HepG2 (cell line): ENCODE data around the gene NPAS2. TPM values are rescaled to one million over a fixed set of nuclear protein-coding genes. Genes with fewer than 3 reads are reported as not detected.
A peak's percentile ranks its signal among the peaks of the same experiment; 100 is the strongest.

Source experiments
- AKAP8 ChIP-seq: sonication (generic); formaldehyde crosslinking; IDR thresholded peaks from 2 replicates; pipeline ENCODE4 v1.5.1; 2020; ENCODE audit warnings: mild to moderate bottlenecking, missing genetic modification reagents
- ARNT ChIP-seq: fragments of 450-650 bp; IDR thresholded peaks from 2 replicates; pipeline ENCODE4 v1.6.1; 2017
- ARNT2 ChIP-seq: sonication (generic); formaldehyde crosslinking; IDR thresholded peaks from 2 replicates; pipeline ENCODE4 v1.8.0; 2022; ENCODE audit warnings: mild to moderate bottlenecking, low read depth, missing genetic modification reagents, moderate library complexity
- DR1 ChIP-seq: sonication (generic); formaldehyde crosslinking; IDR thresholded peaks from 2 replicates; pipeline ENCODE4 v1.8.0; 2021; ENCODE audit warnings: mild to moderate bottlenecking, missing genetic modification reagents, inconsistent platforms
- IRF2 ChIP-seq: IDR thresholded peaks from 2 replicates; pipeline ENCODE4 v1.6.1; 2018; ENCODE audit warnings: missing genetic modification reagents, missing compliant biosample characterization
- MED13 ChIP-seq: sonication (generic); formaldehyde crosslinking; IDR thresholded peaks from 2 replicates; pipeline ENCODE4 v1.5.0; 2020; ENCODE audit warnings: missing genetic modification reagents
- NFKBIZ ChIP-seq: IDR thresholded peaks from 2 replicates; pipeline ENCODE4 v1.6.1; 2018; ENCODE audit warnings: missing genetic modification reagents, missing compliant biosample characterization
- SALL2 ChIP-seq: sonication (generic); formaldehyde crosslinking; IDR thresholded peaks from 2 replicates; pipeline ENCODE4 v1.8.1; 2023; ENCODE audit warnings: mild to moderate bottlenecking, missing genetic modification reagents, inconsistent platforms
- SP2 ChIP-seq: sonication (generic); formaldehyde crosslinking; IDR thresholded peaks from 2 replicates; pipeline ENCODE4 v1.5.1; 2020; ENCODE audit warnings: mild to moderate bottlenecking, missing genetic modification reagents
- SP4 ChIP-seq: sonication (generic); formaldehyde crosslinking; IDR thresholded peaks from 2 replicates; pipeline ENCODE4 v1.8.1; 2023; ENCODE audit warnings: mild to moderate bottlenecking, missing genetic modification reagents
- SRSF4 ChIP-seq: fragments of 200-400 bp; formaldehyde crosslinking; IDR thresholded peaks from one replicate; pipeline ENCODE4 v1.6.1; 2018; ENCODE audit warnings: mild to moderate bottlenecking, low read depth, low read length, moderate library complexity; ENCODE audit not compliant: poor library complexity, severe bottlenecking
- ZBTB7B ChIP-seq: sonication (generic); formaldehyde crosslinking; IDR thresholded peaks from 2 replicates; pipeline ENCODE4 v1.4.0; 2020; ENCODE audit warnings: missing genetic modification reagents
- ZFP36L1 ChIP-seq: sonication (generic); formaldehyde crosslinking; IDR thresholded peaks from 2 replicates; pipeline ENCODE4 v1.8.0; 2022; ENCODE audit warnings: mild to moderate bottlenecking, missing genetic modification reagents, moderate library complexity
- ZNF12 ChIP-seq: sonication (generic); formaldehyde crosslinking; IDR thresholded peaks from 2 replicates; pipeline ENCODE4 v1.5.0; 2020; ENCODE audit warnings: missing genetic modification reagents
- ZNF510 ChIP-seq: sonication (generic); formaldehyde crosslinking; IDR thresholded peaks from 2 replicates; pipeline ENCODE4 v1.4.0; 2020; ENCODE audit warnings: low read depth, mild to moderate bottlenecking, missing genetic modification reagents
- ZNF549 ChIP-seq: sonication (generic); formaldehyde crosslinking; IDR thresholded peaks from 2 replicates; pipeline ENCODE4 v1.5.0; 2020; ENCODE audit warnings: missing genetic modification reagents
- ZNF598 ChIP-seq: sonication (generic); formaldehyde crosslinking; IDR thresholded peaks from 2 replicates; pipeline ENCODE4 v1.5.1; 2020; ENCODE audit warnings: mild to moderate bottlenecking, missing genetic modification reagents, borderline replicate concordance
- ZNF746 ChIP-seq: sonication (generic); formaldehyde crosslinking; IDR thresholded peaks from 2 replicates; pipeline ENCODE4 v1.8.0; 2022; ENCODE audit warnings: mild to moderate bottlenecking, missing genetic modification reagents
- ZNF775 ChIP-seq: sonication (generic); formaldehyde crosslinking; IDR thresholded peaks from 2 replicates; pipeline ENCODE4 v1.4.0; 2020; ENCODE audit warnings: missing genetic modification reagents, mild to moderate bottlenecking, moderate library complexity, borderline replicate concordance
- polyA plus RNA-seq, 8 experiments: library from polyadenylated mRNA; depleted of rRNA in 3 of 8; stranded (reverse) in 7 of 8; unstranded in 1 of 8; fragments of >200 nt; fragmentation: Illumina TruSeq in 4 of 8; extraction: Trizol in 4 of 8; gene quantifications; 2 replicates each; pipeline versions ENCODE4 v1.2.1 to v1.2.3, GENCODE V29; 2011 to 2016; ENCODE audit warnings: low read depth in 4 of 8, missing spikeins in 1 of 8, mixed read lengths in 1 of 8; ENCODE audit not compliant: insufficient read depth in 1 of 8
- total RNA-seq, 5 experiments: library from RNA; depleted of rRNA; stranded (reverse); fragments of >200 nt; fragmentation: Illumina TruSeq; extraction: Trizol; gene quantifications; 2 replicates each; pipeline ENCODE4 v1.2.3, GENCODE V29; 2016; ENCODE audit warnings: low read depth in 1 of 5
- TF ChIP-seq, protein P1 (sequence below): sonication (generic); formaldehyde crosslinking; IDR thresholded peaks from 2 replicates; pipeline ENCODE4 v1.9.0; 2021; ENCODE audit warnings: missing genetic modification reagents, borderline replicate concordance
- TF ChIP-seq, protein P2 (sequence below): sonication (generic); formaldehyde crosslinking; IDR thresholded peaks from 2 replicates; pipeline ENCODE4 v1.4.0; 2020; ENCODE audit warnings: missing genetic modification reagents
- TF ChIP-seq, protein P3 (sequence below): sonication (generic); formaldehyde crosslinking; IDR thresholded peaks from 2 replicates; pipeline ENCODE4 v1.8.0; 2022; ENCODE audit warnings: missing genetic modification reagents, mild to moderate bottlenecking, borderline replicate concordance
- TF ChIP-seq, protein P4 (sequence below): sonication (generic); formaldehyde crosslinking; IDR thresholded peaks from 2 replicates; pipeline ENCODE4 v1.4.0; 2020; ENCODE audit warnings: mild to moderate bottlenecking, low read depth, missing genetic modification reagents
- TF ChIP-seq, protein P5 (sequence below): sonication (generic); formaldehyde crosslinking; IDR thresholded peaks from 2 replicates; pipeline ENCODE4 v1.4.0; 2020; ENCODE audit warnings: mild to moderate bottlenecking, missing genetic modification reagents

NPAS2 gene
- total and polyA plus RNA-seq, 2 of the 13 experiments (the other 11 are each of a cell fraction or from before 2014, with no cell fraction given): 14.8 to 37.5 TPM

DNA sequence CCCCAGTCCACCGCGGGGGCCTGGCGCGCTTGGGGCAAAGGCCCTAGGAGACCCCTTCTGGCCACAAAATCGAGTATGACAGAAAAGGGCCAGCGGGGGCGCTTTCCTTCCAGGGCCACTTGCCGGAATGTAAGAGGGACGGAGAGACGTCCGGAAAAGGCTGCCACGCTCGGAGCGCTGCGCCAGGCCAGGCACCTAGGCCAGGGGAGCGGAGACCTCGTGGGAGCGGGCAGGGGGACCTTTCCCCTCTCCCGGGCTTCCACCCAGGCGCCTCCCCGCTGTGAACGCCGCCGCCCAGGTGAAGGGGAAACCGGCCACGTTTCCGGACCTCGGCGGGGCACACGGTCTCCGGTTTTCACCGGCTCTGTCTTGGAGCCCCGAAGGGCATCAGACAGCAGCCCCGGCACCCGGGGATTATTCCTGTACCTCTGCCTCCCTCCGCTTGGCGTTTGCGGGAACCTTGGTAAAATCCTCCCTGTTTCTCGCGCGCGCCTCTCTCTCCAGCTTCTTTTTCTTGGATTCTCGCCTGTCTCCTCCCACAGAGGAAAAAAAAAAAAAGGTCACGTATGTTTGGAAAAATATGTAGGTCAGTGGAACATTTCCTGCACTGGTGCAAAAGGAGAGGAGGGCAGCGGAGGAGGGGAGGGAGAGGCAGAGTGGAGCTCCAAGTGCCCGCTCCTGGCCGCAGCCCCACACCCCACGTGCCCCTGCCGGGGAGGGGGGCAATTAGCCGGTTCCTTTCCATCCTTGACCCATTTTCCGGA lies 1.2 kb upstream of the NPAS2 start (continued):
- TF ChIP-seq, protein P1, sequence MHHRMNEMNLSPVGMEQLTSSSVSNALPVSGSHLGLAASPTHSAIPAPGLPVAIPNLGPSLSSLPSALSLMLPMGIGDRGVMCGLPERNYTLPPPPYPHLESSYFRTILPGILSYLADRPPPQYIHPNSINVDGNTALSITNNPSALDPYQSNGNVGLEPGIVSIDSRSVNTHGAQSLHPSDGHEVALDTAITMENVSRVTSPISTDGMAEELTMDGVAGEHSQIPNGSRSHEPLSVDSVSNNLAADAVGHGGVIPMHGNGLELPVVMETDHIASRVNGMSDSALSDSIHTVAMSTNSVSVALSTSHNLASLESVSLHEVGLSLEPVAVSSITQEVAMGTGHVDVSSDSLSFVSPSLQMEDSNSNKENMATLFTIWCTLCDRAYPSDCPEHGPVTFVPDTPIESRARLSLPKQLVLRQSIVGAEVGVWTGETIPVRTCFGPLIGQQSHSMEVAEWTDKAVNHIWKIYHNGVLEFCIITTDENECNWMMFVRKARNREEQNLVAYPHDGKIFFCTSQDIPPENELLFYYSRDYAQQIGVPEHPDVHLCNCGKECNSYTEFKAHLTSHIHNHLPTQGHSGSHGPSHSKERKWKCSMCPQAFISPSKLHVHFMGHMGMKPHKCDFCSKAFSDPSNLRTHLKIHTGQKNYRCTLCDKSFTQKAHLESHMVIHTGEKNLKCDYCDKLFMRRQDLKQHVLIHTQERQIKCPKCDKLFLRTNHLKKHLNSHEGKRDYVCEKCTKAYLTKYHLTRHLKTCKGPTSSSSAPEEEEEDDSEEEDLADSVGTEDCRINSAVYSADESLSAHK (CRISPR knock-in tag): no peak; the same call in 1 of the 2 replicates
- peak; percentile 94 for TF ChIP-seq ZNF510 (CRISPR knock-in tag)
- TF ChIP-seq IRF2 (CRISPR knock-in tag): no peak; the same call in 1 of the 2 replicates
- TF ChIP-seq SRSF4: no peak
- 0 out of 2 replicates have a peak, but pooled peaks have one; percentile 39 for TF ChIP-seq ZNF775 (CRISPR knock-in tag)
- no peak for TF ChIP-seq AKAP8 (CRISPR knock-in tag)
- TF ChIP-seq ZFP36L1: no peak
- no peak for TF ChIP-seq ARNT
- TF ChIP-seq ZNF549 (CRISPR knock-in tag): no peak
- TF ChIP-seq, protein P2, sequence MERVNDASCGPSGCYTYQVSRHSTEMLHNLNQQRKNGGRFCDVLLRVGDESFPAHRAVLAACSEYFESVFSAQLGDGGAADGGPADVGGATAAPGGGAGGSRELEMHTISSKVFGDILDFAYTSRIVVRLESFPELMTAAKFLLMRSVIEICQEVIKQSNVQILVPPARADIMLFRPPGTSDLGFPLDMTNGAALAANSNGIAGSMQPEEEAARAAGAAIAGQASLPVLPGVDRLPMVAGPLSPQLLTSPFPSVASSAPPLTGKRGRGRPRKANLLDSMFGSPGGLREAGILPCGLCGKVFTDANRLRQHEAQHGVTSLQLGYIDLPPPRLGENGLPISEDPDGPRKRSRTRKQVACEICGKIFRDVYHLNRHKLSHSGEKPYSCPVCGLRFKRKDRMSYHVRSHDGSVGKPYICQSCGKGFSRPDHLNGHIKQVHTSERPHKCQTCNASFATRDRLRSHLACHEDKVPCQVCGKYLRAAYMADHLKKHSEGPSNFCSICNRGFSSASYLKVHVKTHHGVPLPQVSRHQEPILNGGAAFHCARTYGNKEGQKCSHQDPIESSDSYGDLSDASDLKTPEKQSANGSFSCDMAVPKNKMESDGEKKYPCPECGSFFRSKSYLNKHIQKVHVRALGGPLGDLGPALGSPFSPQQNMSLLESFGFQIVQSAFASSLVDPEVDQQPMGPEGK (CRISPR knock-in tag): peak; percentile 86
- no peak for TF ChIP-seq ZNF746 (CRISPR knock-in tag)
- TF ChIP-seq NFKBIZ: no peak
- no peak; the same call in 1 of the 2 replicates for TF ChIP-seq DR1 (CRISPR knock-in tag)
- TF ChIP-seq MED13 (CRISPR knock-in tag): 0 out of 2 replicates have a peak, but pooled peaks have one; percentile 18
- TF ChIP-seq SP4 (CRISPR knock-in tag): peak; percentile 12
- no peak; the same call in none of the 2 replicates for TF ChIP-seq SALL2
- TF ChIP-seq, protein P3, sequence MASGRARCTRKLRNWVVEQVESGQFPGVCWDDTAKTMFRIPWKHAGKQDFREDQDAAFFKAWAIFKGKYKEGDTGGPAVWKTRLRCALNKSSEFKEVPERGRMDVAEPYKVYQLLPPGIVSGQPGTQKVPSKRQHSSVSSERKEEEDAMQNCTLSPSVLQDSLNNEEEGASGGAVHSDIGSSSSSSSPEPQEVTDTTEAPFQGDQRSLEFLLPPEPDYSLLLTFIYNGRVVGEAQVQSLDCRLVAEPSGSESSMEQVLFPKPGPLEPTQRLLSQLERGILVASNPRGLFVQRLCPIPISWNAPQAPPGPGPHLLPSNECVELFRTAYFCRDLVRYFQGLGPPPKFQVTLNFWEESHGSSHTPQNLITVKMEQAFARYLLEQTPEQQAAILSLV (CRISPR knock-in tag): peak; percentile 56; the same call in 1 of the 2 replicates
- TF ChIP-seq, protein P4, sequence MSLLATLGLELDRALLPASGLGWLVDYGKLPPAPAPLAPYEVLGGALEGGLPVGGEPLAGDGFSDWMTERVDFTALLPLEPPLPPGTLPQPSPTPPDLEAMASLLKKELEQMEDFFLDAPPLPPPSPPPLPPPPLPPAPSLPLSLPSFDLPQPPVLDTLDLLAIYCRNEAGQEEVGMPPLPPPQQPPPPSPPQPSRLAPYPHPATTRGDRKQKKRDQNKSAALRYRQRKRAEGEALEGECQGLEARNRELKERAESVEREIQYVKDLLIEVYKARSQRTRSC (CRISPR knock-in tag): 0 out of 2 replicates have a peak, but pooled peaks have one; percentile 74
- TF ChIP-seq ZNF12 (CRISPR knock-in tag): no peak; the same call in 1 of the 2 replicates
- 0 out of 2 replicates have a peak, but pooled peaks have one; percentile 31 for TF ChIP-seq SP2 (CRISPR knock-in tag)
- peak; percentile 49; the same call in 1 of the 2 replicates for TF ChIP-seq ARNT2 (CRISPR knock-in tag)
- TF ChIP-seq ZBTB7B (CRISPR knock-in tag): peak; percentile 99
- peak; percentile 84 for TF ChIP-seq ZNF598 (CRISPR knock-in tag)
- TF ChIP-seq, protein P5, sequence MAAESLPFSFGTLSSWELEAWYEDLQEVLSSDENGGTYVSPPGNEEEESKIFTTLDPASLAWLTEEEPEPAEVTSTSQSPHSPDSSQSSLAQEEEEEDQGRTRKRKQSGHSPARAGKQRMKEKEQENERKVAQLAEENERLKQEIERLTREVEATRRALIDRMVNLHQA (CRISPR knock-in tag): no peak
